ENCODE data around the gene COPS7A. TPM values are rescaled to one million over a fixed set of nuclear protein-coding genes. Genes with fewer than 3 reads are reported as not detected.

Gene COPS7A
- total RNA-seq, 4 donors from 2014 or later: 39.0 to 55.6 (median 45.4) TPM

GRCh38 chr12:6734506-6735387, 10.9 kb downstream of the COPS7A start:
- no peak for TF ChIP-seq CTCF (IDR thresholded peaks at IDR 0.05; ENCODE audit: low read depth)

GRCh38 chr12:6735448-6736191, 11.8 kb downstream of the COPS7A start:
- no peak for TF ChIP-seq CTCF (IDR thresholded peaks at IDR 0.05; ENCODE audit: low read depth)

- TF ChIP-seq CTCF (IDR thresholded peaks at IDR 0.05; ENCODE audit: low read depth): no peak
Measured at GRCh38 chr12:6736754-6737153, 12.9 kb downstream of the COPS7A start.

- no peak for TF ChIP-seq CTCF (IDR thresholded peaks at IDR 0.05; ENCODE audit: low read depth)
Measured at GRCh38 chr12:6742834-6743233, 19.0 kb downstream of the COPS7A start.

- no peak for TF ChIP-seq CTCF (IDR thresholded peaks at IDR 0.05; ENCODE audit: low read depth)
Measured at GRCh38 chr12:6745741-6746525, 22.1 kb downstream of the COPS7A start.

- no peak for TF ChIP-seq CTCF (IDR thresholded peaks at IDR 0.05; ENCODE audit: low read depth)
Measured at GRCh38 chr12:6747216-6747615, 23.4 kb downstream of the COPS7A start.
